ENCODE results near the gene ULK1. TPM values are rescaled to one million over a fixed set of nuclear protein-coding genes. Genes with fewer than 3 reads are reported as not detected.

The ULK1 gene
- total and polyA plus RNA-seq, 2 of the 13 experiments (the other 11 are each of a cell fraction or from before 2014, with no cell fraction given) = 2.8 to 10.1 TPM

- TF ChIP-seq ZXDC (CRISPR knock-in tag; IDR thresholded peaks at IDR 0.05) (0 out of 2 replicates have a peak, but pooled peaks have one; percentile 7), E2F5 (CRISPR knock-in tag; conservative IDR thresholded peaks at IDR 0.05) (peak; percentile 17; the same call in 1 of the 2 replicates), ZKSCAN8 (CRISPR knock-in tag; IDR thresholded peaks at IDR 0.05; ENCODE audit: borderline replicate concordance) (no peak), HNRNPH1 (optimal IDR thresholded peaks at IDR 0.05; ENCODE audit: low read depth, low read length) (no peak), ZNF335 (CRISPR knock-in tag; IDR thresholded peaks at IDR 0.05) (no peak), ZNF616 (CRISPR knock-in tag; IDR thresholded peaks at IDR 0.05; ENCODE audit: low read depth) (peak; percentile 39; the same call in 1 of the 2 replicates), HMGXB3 (CRISPR knock-in tag; IDR thresholded peaks at IDR 0.05; ENCODE audit: borderline replicate concordance) (no peak), POLR2A (IDR thresholded peaks at IDR 0.05; ENCODE audit: insufficient read depth in 1 of 2, low read depth in 2 of 2, low read length in 2 of 2) (peak; percentile 54 to 60; a peak in 3 of 4 replicates), ZNF382 (CRISPR knock-in tag; IDR thresholded peaks at IDR 0.05; ENCODE audit: borderline replicate concordance) (no peak)
- TF ChIP-seq, protein P1, sequence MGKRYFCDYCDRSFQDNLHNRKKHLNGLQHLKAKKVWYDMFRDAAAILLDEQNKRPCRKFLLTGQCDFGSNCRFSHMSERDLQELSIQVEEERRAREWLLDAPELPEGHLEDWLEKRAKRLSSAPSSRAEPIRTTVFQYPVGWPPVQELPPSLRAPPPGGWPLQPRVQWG (CRISPR knock-in tag; IDR thresholded peaks at IDR 0.05; ENCODE audit: borderline replicate concordance, low read depth) = no peak
- TF ChIP-seq, protein P2, sequence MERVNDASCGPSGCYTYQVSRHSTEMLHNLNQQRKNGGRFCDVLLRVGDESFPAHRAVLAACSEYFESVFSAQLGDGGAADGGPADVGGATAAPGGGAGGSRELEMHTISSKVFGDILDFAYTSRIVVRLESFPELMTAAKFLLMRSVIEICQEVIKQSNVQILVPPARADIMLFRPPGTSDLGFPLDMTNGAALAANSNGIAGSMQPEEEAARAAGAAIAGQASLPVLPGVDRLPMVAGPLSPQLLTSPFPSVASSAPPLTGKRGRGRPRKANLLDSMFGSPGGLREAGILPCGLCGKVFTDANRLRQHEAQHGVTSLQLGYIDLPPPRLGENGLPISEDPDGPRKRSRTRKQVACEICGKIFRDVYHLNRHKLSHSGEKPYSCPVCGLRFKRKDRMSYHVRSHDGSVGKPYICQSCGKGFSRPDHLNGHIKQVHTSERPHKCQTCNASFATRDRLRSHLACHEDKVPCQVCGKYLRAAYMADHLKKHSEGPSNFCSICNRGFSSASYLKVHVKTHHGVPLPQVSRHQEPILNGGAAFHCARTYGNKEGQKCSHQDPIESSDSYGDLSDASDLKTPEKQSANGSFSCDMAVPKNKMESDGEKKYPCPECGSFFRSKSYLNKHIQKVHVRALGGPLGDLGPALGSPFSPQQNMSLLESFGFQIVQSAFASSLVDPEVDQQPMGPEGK (CRISPR knock-in tag; IDR thresholded peaks at IDR 0.05) = peak; percentile 74
- TF ChIP-seq, protein P3, sequence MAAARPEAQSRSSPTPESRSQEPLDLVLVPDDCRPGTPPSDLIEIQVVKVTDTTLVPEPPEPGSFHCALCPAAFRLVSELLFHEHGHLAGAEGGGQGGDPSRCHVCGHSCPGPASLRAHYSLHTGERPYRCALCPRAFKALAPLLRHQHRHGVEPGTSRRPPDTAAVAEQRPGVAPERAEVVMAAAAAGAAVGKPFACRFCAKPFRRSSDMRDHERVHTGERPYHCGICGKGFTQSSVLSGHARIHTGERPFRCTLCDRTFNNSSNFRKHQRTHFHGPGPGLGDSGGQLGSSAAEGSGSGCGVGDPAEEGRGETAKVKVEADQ (CRISPR knock-in tag; IDR thresholded peaks at IDR 0.05; ENCODE audit: borderline replicate concordance) = no peak
Measured at GRCh38 chr12:131949431-131950181, 55.2 kb downstream of the ULK1 start, which contains the start of gene EP400 (continued).

Data from HepG2 (cell line).